OCI-M2 (cell line): ENCODE results near the gene LBX2.

Experiments used
- DNase-seq: peaks from one replicate; lab custom pipeline; 2025; ENCODE audit not compliant: unreplicated experiment; lab: John Stamatoyannopoulos, UW

Gene LBX2

DNA sequence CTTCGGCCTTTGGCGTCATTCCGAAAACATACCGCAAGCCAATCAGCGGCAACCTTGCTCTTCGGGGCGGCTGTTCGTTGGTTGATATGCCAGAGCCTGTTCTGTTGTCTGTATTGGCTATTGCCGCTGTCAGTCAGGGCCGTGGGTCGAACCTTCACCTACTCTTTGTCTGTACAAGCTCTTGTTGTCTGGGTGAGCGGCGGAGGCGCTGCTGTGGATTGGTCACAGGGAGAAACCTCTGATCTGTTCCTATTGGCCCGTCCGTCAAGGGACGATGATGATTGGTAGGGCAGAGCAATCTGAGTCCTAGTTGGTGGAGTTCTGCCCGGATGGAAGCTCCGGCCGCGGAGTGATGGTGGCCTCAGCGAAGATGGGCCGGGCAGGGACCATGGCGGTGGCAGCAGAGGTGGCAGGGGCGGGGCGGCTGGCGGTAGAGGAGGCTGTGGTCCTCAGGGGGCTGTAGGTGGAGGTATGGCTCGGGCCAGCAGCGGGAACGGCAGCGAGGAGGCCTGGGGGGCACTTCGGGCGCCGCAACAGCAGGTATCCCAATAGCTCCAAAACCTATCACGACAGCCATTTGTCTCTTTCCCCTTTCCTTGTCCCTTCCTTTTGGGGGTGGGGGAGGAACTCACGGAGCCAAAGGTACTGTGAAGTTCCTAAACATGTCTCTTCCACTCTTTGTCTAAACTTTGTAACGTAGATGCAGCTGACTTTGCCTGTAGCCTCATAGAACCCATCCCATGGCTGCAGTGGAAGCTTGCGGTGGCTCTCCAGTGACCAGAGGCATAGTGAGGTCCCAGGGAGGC is 41.1 kb downstream of the LBX2 start, which contains the start of gene WBP1:
Gene WBP1, plus strand, starts transcription at position 307 of the 806 bp plus-strand sequence. Its CDS starts 165 bp downstream, at position 472.
- DNase-seq: peak; percentile 83

- no peak for DNase-seq
These were observed 41.8 kb downstream of the LBX2 start for GRCh38 chr2:74457549-74458131.

- DNase-seq: no peak
These were observed 42.3 kb downstream of the LBX2 start for GRCh38 chr2:74457129-74457548.

DNA sequence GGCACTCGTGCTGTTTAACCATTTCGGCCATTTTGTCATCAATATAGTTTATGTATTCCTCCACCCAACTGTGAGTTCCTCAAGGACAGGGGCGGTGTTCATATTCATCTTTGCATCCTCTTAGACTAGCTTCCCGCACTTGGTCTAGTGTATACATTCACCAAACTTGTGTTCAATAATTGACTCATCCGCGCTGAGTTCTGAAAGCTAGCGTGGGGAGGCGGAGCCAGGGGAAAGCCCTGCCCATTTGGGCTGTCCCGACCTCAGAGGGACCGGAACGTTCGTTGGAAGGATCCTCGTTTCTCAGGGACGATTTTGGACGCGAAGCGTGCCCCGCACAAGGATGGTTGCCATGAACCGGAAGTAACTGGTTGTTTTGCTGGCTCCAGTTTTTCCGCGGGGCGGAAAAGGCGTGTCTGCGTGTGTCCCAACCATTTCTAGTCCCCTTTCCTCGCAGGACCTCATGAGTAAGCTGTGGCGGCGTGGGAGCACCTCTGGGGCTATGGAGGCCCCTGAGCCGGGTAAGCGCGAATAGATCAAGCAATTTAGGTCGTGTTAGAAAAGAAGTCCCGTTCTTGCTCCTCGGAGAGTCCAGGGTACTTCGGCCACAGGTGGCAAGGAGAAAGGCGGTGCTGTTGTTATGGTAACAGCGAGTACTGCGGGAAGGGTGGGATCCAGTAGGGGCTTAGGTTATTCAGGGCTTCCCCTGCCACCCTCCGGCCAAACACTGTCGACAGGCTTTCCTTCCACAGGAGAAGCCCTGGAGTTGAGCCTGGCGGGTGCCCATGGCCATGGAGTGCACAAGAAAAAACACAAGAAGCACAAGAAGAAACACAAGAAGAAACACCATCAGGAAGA is 44.5 kb downstream of the LBX2 start, which contains the start of gene INO80B:
Gene INO80B, plus strand, starts transcription at position 434 of the 858 bp plus-strand sequence. Its CDS starts 30 bp downstream, at position 464.
- peak; percentile 86 for DNase-seq

DNA sequence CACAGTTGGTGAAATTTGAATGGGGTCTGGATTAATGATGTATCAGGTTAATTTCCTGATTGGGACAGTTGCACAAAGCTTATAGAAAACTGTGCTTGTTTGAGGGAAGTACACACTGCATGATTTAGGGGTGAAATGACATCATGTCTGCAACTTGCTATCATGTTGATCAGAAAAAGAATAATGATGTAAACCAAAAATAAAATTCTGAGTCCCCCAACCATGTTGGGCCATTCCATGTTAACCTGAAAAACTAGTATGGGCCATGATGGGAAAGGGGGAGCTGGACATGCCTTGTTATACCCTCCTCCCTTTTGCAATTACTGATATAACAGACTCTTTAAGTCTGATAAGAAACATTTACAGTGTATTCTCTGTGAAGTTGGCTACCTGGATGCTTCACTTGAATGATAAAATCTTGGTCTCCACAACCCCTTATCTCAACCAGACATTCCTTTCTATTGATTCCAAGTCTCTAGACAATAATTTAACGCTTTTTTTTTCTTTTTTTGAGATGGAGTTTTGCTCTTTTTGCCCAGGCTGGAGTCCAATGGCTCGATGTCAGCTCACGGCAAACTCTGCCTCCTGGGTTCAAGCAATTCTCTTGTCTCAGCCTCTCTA is 48.7 kb downstream of the LBX2 start:
- no peak for DNase-seq

GRCh38 chr2:74448771-74449170 is 50.6 kb downstream of the LBX2 start:
- no peak for DNase-seq
